GM21360 (cell line): ENCODE data around the gene SIAH3.

Experiments
- ATAC-seq: cut with Tn5 transposase; IDR thresholded peaks from one replicate; pipeline ENCODE4 v1.9.1; 2021; ENCODE audit warnings: mild to moderate bottlenecking, moderate library complexity; ENCODE audit not compliant: unreplicated experiment

SIAH3 gene

DNA sequence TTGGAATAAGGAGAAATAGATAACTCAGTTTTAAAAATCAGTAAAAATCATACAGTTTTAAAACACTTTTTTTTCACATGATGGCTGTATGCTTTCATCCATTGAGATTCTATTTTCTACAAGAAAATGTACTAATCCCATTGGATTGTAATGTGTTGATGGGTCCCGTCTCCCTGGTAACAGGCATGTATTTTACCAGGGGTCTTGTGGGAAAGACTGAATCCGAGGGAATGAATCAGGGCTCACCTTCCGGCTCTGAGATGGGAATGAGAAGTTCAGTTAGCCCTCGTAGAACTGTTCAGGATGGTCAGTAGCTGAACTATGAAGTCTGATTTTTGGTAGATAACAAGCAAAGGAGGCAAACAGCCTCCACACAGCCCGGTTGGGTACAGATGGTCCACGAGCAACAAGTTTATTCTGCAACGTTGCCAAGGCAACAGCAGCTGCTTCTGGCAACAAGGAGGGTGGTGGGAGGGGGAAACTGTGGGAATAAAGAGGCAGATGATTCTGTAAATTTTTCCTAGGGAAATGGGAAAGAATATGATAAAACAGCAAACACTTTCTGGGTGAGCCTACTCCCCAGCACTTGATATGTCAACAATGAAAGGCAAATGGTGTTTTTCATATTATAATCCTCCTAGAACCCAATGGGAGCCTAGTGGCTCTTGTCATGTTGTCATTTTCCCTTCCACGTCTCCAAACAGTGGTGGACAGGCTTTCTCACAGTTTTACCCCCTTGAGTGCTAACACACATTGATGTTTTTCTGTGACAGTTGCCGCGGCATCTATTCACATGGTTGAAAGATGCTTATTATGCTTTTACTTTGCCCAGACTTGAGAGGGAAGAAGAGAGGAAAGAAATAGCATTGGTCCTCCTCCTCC is 12.4 kb upstream of the SIAH3 start:
- no peak for ATAC-seq

DNA sequence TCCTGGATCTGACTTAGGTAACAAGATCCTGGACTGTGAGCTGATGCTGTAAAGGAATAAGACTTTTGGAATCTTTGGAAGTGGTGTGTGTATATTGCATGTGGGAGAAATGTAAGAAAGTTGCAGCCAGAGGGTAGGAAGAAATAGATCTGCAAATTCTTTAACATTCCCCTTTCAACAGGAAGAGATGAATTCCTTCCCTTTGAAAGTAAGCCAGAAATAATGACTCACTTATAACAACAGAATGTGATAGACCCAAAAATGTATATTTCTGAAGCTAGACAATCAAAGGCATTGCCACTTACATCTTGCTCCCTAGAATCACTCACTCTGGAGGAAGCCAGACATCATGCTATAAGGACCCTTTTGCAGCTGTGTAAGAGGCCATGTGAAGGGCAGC is 9.8 kb upstream of the SIAH3 start:
- no peak for ATAC-seq

DNA sequence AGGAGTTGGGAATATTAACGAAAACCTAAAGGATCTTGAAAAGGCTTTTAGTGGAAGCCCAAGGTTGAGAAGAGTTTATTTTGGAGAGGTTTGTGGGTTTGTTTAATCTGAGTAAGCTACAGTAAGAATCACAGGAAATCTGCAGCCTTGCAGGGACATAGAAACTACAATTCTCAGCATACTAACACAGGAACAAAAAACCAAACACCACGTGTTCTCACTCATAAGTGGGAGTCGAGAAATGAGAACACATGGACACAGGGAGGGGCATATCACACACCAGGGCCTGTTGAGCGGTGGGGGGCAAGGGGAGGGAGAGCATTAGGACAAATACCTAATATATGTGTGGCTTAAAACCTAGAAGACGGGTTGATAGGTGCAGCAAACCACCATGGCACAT is 8.7 kb upstream of the SIAH3 start:
- ATAC-seq, result no peak

DNA sequence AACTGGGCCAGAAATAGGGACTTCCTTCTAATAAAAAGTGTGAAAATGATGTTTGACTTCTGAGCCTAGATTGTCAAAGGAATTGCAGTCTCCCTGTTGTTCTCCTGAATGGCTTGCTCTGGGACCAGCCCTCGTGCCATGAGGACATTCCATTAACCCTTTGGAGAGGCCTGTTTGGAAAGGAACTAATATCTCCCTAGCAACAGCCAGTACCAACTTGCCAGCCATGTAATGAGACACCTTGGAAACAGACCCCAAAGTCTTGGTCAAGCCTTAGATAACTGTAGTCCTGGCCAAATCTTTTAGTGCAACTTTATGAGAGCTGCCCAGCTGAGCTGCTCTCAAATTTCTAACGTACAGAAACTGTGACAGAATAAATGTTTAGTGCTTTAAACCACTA is 8.2 kb upstream of the SIAH3 start:
- ATAC-seq, result no peak

DNA sequence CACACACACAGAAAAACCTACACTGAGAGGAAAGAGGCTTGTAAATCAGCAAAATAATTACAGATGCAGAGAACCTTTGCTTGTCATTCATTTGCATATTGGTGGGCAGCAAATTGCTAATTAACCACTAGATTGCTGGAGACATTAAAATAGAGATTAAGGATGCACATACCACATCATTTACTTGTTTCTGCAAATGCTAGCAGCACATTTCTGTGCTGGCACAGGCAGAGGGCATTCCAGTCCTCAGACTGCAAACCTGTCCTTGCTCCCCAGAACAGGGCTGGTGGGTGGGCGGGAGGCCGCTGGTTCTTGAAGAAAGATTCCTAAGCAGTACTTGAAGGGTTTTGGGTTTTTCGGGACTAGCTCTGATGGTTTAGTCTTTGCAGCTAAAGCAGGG is 941 bp upstream of the SIAH3 start:
- ATAC-seq, result no peak

DNA sequence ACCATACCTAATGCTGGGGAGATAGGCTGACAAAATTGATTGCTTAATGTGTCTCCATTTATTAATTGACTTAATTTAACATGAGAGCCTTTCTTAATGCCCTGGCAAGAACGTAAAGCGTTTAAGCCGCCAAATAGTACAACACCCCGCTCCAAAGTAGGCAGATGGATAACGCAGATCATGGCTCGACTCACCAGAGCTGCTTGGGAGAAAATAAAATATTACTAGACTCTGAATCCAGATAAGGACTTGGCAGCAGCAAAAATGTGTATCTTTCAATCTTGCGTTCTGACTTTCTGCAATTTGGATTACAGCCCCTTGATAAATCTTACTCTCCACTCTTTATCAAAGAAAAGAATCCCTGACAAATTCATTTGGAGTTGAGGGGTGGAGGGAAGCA is 403 bp upstream of the SIAH3 start:
- no peak for ATAC-seq

DNA sequence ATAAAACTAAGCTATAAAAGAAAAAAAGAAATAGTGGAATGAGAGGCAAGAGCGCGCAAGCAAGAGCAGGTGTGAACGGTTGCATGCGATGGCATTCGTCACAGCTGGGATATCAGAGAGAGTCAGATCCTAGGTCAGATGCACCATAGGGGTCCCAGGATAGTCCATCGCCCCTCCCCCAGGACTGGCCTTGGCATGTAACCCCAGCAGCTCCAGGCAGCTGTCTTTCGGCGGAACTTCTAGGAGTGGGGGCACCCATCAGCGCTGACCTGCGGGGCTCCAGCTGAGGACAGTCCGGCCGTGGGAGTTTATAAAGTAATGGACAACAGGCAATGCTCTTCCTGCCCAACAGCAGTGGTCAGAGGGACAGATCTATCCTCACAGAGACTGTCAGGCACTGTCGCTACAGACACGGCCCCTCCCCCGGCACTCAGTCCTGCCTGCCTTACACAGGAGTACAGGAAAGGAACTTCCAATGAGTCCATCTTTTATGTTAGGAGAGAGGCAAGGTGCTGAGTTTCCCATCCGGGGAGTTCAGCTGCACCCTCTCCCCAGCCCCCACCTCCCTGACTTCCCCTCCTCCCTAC is 1.4 kb downstream of the SIAH3 start:
- ATAC-seq, result no peak

DNA sequence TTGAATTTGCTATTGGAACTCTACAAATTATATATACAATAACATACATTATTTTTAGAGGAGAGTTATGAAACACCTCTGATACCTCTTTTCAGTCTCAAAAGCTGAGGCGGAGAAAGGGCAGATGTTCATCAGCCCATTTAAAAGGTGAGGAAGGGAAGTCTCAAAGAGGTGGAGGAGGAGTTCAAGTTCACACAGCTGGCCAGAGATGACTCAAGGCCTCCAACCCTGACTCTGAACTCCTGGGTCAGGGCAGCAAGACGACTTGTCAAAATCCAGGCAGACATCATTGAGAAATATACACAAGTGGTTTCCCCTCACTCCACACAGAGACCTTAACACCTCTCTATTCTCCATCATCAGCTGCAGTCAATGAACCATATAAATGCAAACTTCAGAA is 2.1 kb downstream of the SIAH3 start:
- no peak for ATAC-seq

DNA sequence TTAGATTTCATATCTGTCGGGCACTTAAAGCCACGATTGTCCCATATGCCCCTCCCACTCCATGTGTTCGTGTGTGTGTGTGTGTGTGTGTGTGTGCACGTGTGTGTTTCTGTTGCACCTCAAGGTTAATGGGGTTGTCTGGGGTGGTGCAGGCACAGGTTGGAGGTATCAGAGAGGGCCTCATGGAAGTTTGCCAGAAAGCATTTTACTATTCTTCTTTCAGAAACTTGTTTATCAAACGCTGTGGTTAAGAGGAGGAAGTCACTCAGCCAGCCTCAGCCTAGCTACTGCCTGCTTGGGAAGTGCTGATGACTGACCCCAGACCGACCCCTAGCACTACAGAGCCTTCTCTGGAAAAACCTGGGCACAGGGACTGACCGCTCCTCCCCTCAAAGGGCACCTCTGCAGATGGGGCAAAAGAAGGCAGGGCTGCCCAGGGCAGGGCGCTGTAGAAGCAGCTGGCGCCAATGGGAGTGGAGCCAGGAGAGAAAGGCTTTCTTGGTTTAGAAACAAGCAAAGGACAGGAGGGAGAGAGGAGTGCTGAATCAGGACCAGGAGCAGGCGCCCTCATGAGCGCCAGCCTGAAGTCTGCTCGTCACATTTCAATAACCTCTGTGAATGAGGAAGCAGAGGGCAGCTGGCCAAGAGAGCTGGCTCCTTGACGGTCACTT is 3.9 kb downstream of the SIAH3 start:
- ATAC-seq, result no peak

DNA sequence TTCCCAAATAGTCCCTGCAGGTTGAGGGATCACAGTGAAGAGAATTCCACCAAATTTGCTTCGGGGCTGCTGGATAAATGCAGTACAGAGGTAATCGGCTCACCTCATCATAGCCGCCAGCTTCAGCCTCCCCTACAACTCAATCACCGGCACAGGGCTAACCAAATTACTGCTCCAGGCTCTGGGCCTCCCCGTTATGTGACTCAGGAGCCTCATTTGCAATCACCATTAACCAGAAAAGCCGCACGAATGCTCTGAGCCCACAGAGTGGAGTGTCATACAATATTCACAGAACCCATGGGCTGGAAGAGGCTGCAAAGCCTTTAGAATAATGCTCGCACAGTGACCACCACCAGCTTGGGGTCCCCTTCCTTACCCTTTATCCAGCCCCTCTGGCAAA is 4.9 kb downstream of the SIAH3 start:
- no peak for ATAC-seq

DNA sequence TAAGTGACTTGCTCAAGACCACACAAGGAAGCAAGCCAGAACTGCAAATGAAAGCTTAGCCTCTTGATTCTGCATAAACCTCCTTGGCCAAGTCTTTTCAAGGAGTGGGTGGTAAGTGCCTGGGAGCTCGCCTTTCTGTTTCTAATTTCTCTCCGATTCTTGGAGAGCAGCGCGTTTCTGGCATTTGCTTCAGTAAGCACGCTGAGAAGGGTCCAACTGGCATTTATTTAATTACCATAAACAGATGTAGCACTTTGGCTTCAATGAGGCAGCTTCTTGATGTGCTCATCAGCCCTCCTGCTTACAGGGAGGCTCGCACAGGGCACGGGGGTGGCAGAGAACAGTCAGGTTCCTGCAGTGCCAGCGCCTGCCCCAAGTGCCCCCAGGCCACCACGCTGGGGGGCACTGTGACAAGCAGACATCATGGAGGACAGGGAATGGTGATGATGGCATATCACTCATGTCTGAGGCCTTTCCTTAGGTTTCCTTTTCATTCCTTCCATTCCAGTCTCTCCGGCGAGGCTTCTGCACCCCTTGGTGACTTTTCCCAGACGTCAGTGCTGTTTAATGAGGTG is 13.3 kb downstream of the SIAH3 start:
- no peak for ATAC-seq

DNA sequence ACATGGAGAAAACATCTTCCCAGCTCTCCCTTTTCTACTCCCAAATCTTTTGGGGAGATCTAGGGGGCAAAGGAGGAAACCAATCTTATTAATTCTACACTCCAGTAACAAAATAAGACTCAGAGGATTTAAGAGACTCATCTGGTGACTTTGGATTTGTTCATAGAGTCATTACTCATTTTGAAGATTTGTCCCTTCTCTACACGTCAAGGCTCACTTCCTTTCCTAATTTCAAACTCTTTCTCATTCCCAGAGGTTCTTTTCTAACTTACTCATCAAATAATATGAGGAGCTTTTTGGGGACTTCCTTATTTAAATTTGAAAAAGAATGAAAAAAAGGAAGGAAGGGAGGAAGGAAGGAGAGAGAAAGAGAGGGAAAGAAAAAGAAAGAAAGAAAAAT is 14.4 kb downstream of the SIAH3 start:
- ATAC-seq, result no peak

DNA sequence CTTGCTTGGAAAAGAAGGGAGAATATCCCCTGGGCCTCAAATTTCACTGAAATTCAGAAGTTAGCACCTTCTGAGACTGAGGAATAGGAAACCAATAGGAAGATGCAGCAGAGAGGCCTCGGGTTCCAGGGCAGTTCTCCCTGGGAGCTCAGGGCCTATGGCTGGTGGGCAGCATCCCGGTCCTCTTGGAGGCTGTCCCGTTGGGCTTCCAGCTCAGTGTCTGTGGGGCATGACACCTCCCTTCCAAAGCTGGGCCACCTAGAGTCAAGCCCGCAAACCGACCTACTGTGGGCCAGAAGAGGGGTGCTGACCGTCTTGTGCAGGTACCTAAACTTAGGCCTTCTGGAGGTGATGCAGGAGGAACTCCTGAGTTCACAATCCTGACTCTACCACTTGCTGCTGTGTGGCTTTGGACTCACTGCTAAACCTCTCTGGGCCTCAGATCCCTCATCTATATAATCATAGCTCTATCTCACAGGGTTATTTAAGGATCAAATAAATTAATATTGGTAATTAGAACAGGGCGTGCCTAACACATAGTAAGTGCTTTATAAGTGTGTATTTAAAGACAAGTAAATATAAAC is 17.1 kb downstream of the SIAH3 start:
- no peak for ATAC-seq

DNA sequence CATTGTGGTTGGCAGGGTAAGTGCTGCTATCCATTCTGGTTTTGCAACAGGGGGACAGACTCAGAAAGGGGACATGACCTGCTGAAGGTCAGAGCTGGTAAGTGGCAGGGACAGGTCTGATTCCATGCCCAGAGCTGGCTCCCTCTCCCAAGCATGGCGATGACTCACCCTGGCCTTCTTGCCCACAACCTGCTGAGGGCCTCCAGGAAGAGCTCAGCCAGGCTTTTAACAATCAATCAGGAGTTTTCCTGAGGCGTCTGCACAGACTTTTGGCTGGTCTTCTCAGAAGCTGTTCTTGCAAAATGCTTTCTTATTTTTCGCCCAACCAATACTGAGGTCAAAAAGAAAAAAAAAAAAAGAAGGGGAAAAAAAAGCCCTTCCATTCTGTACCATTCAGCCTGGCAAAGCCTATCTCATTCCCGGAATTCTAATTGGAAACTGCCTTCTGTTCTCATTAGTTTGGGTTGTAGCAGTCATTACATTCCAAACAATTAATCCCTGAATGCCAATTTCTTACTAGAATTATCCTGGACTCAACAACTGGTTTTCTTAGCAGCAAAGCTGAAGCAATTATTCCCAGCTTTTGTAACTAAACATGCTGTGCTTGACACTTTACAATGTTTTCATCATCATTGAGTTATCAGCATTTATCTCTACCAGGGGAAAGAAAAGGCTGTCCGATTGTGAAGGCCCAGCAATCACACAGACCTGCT is 17.7 kb downstream of the SIAH3 start:
- ATAC-seq, result no peak

DNA sequence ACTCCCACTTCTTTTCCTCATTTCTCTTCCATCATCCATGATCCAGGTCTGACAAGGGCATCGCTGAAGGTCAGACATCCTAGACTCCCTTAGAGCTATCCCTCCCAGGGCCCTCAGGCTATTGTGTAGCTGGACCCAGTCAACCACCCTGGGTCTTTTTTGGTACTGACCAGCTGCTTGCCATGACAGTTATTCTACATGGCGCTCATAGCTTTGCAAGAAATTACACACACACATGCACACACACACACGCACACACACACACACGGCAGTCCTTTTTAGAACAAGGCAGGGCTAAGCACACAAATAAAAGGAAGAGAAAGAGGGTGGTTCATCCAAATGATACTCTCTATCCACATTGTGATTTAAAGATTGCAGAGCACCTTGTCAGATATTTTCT is 18.3 kb downstream of the SIAH3 start:
- ATAC-seq, result no peak

DNA sequence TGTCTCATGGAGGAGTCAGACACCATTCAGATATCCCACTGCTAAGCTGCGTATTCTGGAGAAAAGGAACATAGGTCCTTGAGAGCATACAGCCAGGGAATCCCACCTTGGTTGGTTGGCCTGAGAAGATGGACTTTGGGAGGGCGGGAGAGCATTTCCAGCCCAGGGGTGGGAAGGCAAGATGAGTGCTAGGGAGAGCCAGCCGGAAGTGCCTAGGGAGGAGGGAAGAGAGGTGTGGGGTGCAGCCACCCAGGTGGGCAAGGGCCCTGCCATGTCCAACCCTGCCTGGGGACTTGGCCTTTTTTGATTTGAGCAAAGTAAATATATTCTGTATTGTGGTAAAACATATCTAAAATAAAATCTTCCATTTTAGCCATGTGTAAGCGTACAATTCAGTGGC is 19.7 kb downstream of the SIAH3 start:
- ATAC-seq, result no peak

DNA sequence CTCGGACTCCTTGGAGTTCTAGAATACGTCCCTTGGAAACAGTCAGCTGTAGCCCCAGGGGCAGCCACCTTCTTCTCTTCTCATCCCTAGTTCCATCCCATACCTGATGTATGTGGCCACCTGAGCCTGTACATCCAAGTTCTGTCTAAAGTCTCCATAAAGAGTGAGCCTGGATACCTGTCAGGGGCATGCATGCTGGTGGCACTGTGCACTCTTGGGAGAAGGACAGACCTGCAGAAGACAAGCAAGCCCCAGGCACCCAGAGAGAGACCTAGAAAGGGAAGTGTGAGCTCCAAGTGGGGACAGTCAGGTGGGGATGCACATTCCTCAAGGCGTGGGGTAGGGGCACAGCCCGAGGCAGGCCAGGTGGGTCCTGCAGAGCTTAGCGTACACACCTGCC is 21.4 kb downstream of the SIAH3 start:
- ATAC-seq, result no peak

DNA sequence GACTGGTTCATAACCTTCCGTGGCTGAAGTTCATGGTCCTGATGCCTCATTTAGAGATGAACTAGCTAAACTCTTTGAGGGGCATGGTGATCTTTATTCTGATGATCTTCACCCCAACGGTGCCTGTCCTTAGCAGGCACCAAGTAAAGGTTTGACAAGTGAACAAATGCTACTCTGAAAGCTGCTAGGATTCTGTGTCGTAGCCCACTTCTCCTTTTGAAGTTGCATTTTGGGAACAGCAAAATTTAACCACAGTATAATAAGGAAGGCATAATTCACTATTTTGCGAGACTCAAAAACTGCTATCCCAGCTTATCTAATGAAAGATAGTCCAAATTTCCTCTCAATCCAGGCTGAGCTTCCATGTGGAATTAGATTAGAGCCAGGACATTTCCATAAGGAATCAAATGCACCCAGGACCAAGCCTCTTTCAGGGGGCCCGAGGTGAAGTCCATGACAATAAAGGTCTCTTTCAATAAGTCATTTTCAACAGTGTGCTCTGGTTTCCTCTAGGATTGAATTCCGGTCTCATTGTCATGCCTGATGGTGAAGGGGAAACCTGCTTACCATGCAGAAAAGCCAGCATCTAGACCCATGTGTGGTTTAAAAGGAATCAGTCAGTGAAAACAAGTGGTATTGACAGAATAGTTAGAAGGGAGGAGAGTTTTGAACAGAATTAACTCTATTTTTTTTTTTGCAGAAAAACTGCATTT is 23.1 kb downstream of the SIAH3 start:
- ATAC-seq, result no peak

DNA sequence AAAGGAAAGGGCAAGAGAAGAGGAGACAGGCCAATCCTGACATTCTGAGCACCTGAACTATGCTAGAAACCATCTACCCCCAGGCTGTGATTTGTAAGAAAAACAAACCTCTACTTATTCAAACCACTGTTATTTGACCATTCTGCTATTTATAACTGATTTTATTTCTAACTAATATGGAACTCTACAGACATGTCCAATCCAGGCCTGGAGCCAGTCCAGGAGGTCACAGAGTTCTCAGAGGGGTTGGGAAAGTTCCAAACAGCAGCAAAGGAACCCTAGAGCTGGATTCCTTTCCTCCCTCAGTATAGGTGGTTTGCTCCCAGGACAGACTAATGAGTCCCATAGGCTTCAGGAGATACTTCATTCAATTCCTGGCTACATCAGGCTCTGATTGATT is 24.2 kb downstream of the SIAH3 start:
- ATAC-seq, result no peak

DNA sequence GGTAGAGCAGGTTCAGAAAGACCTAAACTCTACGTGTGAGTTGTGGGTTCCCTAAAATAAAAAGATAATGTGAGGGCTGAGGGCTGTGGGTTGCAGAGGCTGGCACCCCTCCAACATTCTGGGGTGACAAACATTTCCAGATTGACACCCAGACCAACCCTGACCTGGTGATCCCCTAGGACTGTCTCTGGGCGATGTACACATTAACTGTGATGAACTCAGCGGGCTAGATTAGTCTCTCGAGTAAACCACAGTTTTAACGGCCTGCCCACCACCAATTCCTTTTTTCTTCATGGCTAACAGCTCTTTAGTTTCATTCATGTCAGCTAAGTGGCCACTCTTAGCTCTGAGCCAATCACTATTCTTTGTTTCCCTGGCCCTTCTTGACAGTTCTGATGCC is 24.8 kb downstream of the SIAH3 start:
- no peak for ATAC-seq

DNA sequence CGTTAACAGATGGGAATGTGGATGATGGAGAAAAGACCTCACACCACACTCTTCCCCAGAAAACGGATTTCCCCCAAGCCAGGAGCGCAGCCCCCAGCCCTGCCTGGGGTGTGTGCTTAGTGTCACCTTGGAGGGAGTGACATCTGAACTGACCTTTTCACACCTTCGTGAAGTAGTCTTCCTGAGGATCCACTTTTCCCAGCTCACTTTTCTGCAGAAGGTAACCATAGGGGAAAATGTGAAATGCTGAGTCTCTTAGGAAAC is 26.2 kb downstream of the SIAH3 start:
- ATAC-seq, result no peak
